ENCODE measurements around the gene NDUFB5.
A peak's percentile ranks its signal among the peaks of the same experiment; 100 is the strongest.

The NDUFB5 gene

DNA sequence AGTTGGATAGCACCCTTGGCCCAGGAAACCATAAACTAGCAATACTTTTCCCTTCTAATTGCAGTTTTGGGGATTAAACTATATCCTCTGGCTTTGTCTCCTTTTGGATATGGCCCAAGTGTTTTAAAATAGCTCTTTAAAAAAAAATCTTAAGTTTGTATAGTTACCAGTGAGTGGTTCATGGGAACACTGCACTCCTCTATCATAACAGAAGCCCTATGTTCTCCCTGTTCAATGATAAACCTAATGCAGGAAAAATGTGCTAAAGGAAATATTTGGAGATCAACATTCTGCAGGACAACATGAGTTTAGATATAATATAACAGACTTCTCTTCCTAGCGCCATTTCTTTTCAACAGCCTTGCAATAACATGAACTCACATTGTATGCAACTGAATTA, 13.3 kb upstream of the NDUFB5 start:
- no peaks in the 10 kb centered on the region for H3K4me1 ChIP-seq (ENCODE audit: control insufficient read depth in 1 of 2, insufficient read depth in 2 of 2, low read length in 2 of 2)
- no peak overlapping the region for H3K9ac ChIP-seq (ENCODE audit: low read depth in 1 of 2, low read length in 2 of 2)
- H3K9me3 ChIP-seq (ENCODE audit: control insufficient read depth in 1 of 2, low read length in 2 of 2) = no peaks in the 10 kb centered on the region
- peaks cover 41 to 93% of the 10 kb centered on the region in 2 donors for H3K36me3 ChIP-seq (ENCODE audit: control insufficient read depth in 1 of 2, insufficient read depth in 2 of 2, low read length in 2 of 2)
- H3K27ac ChIP-seq (ENCODE audit: low read depth, low read length) = no peak overlapping the region
- H3K4me3 ChIP-seq (ENCODE audit: low read depth in 1 of 2, low read length in 2 of 2) = no peak overlapping the region
- no peaks in the 10 kb centered on the region for H3K27me3 ChIP-seq (ENCODE audit: control insufficient read depth in 1 of 2, insufficient read depth in 2 of 2, low read length in 2 of 2)

DNA sequence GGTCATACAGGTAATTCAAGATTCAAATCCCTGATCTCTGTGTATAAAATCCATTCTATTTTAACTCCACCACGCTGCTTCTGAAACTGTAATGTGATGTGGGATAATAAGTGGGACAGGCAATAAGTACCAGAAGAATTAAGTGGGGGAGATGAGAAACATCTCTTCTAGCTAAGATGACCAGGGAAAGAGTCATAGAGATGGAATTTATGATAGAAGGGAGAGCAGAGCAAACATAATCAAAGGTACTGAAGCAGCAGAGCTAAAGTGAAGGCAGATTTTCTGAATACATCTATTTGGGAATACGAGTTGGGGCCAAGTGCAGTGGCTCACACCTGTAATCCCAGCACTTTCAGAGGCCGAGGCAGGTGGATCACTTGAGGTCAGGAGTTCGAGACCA, 5.1 kb upstream of the NDUFB5 start:
- Histone ChIP-seq H3K4me1 (ENCODE audit: control insufficient read depth in 1 of 2, insufficient read depth in 2 of 2, low read length in 2 of 2) (peaks cover 5 to 11% of the 10 kb centered on the region in 2 donors), H3K27me3 (ENCODE audit: control insufficient read depth in 1 of 2, insufficient read depth in 2 of 2, low read length in 2 of 2) (no peaks in the 10 kb centered on the region), H3K27ac (ENCODE audit: low read depth, low read length) (no peak overlapping the region), H3K9me3 (ENCODE audit: control insufficient read depth in 1 of 2, low read length in 2 of 2) (no peaks in the 10 kb centered on the region), H3K4me3 (ENCODE audit: low read depth in 1 of 2, low read length in 2 of 2) (no peak overlapping the region), H3K36me3 (ENCODE audit: control insufficient read depth in 1 of 2, insufficient read depth in 2 of 2, low read length in 2 of 2) (peaks cover 16 to 67% of the 10 kb centered on the region in 2 donors), H3K9ac (ENCODE audit: low read depth in 1 of 2, low read length in 2 of 2) (no peak overlapping the region)

DNA sequence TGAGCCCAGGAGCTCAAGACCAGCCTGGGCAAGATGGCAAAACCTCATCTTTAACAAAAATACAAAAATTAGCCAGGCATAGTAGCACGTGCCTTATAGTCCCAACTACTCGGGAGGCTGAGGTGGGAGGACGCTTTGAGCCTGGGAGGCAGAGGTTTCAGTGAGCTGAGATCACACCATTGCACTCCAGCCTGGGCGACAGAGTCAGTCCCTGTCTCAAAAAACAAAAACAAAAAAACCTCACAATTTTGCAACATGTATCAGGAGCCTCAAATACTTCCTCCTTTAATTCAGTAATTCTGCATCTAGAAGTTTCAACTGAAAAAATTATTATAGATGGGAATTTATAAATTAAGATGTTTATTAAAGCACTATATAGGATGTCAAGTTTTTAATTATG, 1.3 kb upstream of the NDUFB5 start:
- Histone ChIP-seq H3K9ac (ENCODE audit: low read depth in 1 of 2, low read length in 2 of 2) (no peak overlapping the region), H3K27me3 (ENCODE audit: control insufficient read depth in 1 of 2, insufficient read depth in 2 of 2, low read length in 2 of 2) (no peaks in the 10 kb centered on the region), H3K4me1 (ENCODE audit: control insufficient read depth in 1 of 2, insufficient read depth in 2 of 2, low read length in 2 of 2) (peaks cover 19 to 20% of the 10 kb centered on the region in 2 donors), H3K27ac (ENCODE audit: low read depth, low read length) (no peak overlapping the region), H3K9me3 (ENCODE audit: control insufficient read depth in 1 of 2, low read length in 2 of 2) (no peaks in the 10 kb centered on the region), H3K4me3 (ENCODE audit: low read depth in 1 of 2, low read length in 2 of 2) (peak overlapping the region; percentile 98 to 99), H3K36me3 (ENCODE audit: control insufficient read depth in 1 of 2, insufficient read depth in 2 of 2, low read length in 2 of 2) (peaks cover 4 to 42% of the 10 kb centered on the region in 2 donors)

DNA sequence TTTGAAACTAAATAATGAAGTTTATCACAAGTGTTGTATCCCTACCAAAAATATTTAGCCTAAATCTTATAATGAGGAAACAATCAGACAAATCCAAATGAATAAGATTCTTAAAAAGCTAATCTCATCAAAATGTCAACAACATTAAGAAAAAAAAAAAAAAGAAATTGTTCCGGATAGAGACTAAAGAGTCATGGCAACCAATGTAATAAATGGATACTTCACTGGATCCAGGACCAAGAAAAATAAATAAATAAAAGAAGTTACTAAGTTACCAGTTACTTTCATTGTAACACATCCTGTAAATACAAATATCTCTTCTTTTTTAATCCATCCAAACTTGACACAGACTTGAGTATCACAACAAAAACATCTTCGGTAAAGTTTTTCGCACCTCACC, 763 bp upstream of the NDUFB5 start:
- Histone ChIP-seq H3K4me1 (ENCODE audit: control insufficient read depth in 1 of 2, insufficient read depth in 2 of 2, low read length in 2 of 2) (peaks cover 19 to 20% of the 10 kb centered on the region in 2 donors), H3K9ac (ENCODE audit: low read depth in 1 of 2, low read length in 2 of 2) (peak overlapping the region; percentile 94 to 98), H3K9me3 (ENCODE audit: control insufficient read depth in 1 of 2, low read length in 2 of 2) (no peaks in the 10 kb centered on the region), H3K36me3 (ENCODE audit: control insufficient read depth in 1 of 2, insufficient read depth in 2 of 2, low read length in 2 of 2) (peaks cover 4 to 37% of the 10 kb centered on the region in 2 donors), H3K27me3 (ENCODE audit: control insufficient read depth in 1 of 2, insufficient read depth in 2 of 2, low read length in 2 of 2) (no peaks in the 10 kb centered on the region), H3K4me3 (ENCODE audit: low read depth in 1 of 2, low read length in 2 of 2) (peak overlapping the region; percentile 98 to 99), H3K27ac (ENCODE audit: low read depth, low read length) (peak overlapping the region; percentile 55)

DNA sequence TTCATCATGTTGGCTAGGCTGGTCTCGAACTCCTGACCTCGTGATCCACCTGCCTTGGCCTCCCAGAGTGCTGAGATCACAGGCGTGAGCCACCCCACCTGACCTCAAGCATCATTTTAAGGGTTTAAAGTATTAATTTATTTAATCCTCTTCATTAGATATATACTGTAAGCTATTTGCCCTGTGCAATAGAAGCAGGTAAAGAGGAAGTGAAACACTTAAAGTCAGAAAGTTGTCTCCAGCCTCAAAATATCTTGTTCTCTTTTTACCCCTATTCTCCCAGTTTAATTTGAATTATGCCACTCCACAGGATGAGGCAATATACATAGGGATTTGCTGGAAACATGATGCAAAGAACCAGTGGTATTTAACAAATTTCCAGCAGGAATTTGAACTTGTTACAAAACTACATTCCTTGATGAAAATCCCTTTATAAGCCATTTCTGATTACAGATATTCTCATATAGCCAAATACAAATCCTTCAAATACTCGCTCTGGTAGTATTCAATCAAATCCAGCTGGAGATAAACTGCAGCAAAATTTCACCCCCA, 2.0 kb downstream of the NDUFB5 start:
- Histone ChIP-seq H3K4me1 (ENCODE audit: control insufficient read depth in 1 of 2, insufficient read depth in 2 of 2, low read length in 2 of 2) (peaks cover 20 to 26% of the 10 kb centered on the region in 2 donors), H3K27me3 (ENCODE audit: control insufficient read depth in 1 of 2, insufficient read depth in 2 of 2, low read length in 2 of 2) (no peaks in the 10 kb centered on the region), H3K4me3 (ENCODE audit: low read depth in 1 of 2, low read length in 2 of 2) (no peak overlapping the region), H3K9ac (ENCODE audit: low read depth in 1 of 2, low read length in 2 of 2) (no peak overlapping the region), H3K9me3 (ENCODE audit: control insufficient read depth in 1 of 2, low read length in 2 of 2) (no peaks in the 10 kb centered on the region), H3K36me3 (ENCODE audit: control insufficient read depth in 1 of 2, insufficient read depth in 2 of 2, low read length in 2 of 2) (peaks cover 0 to 15% of the 10 kb centered on the region in 2 donors), H3K27ac (ENCODE audit: low read depth, low read length) (no peak overlapping the region)

DNA sequence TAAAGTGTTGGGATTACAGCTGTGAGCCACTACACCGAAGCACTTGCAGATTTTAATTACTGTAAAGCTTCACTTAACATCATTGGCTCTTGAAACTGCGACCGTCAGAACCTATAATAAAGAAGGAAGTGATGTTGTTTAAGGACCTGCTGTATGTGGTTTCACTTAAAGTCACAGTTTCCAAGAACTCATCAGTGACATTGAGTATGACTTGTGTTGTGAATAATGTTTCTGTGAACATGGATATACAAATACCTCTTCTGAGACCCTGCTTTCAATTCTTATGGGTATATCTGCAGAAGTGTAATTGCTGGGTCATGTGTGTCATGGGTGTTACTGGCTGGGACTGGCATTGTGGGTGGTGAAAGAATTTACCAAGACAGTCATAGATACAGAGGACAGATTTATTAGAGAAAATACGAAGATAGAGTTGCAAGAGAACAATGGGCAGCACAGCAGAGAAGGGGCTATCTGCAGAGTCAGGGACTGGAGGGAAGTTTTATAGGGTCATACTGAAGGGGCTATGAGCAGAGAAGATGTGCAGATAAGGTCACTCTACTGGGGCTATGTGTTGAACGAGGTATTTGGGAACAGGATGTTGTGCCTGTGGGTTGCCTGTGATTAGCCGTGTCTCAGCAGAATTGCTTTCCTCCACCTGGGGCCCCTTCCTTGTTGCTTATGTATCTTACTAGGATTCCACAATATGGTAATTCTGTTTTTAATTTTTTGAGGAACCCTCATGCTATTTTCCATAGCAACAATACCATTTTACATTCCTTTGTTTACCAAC, 4.5 kb downstream of the NDUFB5 start:
- no peaks in the 10 kb centered on the region for H3K9me3 ChIP-seq (ENCODE audit: control insufficient read depth in 1 of 2, low read length in 2 of 2)
- no peak overlapping the region for H3K9ac ChIP-seq (ENCODE audit: low read depth in 1 of 2, low read length in 2 of 2)
- H3K4me1 ChIP-seq (ENCODE audit: control insufficient read depth in 1 of 2, insufficient read depth in 2 of 2, low read length in 2 of 2) = peaks cover 15 to 16% of the 10 kb centered on the region in 2 donors
- no peaks in the 10 kb centered on the region for H3K27me3 ChIP-seq (ENCODE audit: control insufficient read depth in 1 of 2, insufficient read depth in 2 of 2, low read length in 2 of 2)
- H3K27ac ChIP-seq (ENCODE audit: low read depth, low read length) = peak overlapping the region; percentile 22
- H3K4me3 ChIP-seq (ENCODE audit: low read depth in 1 of 2, low read length in 2 of 2) = no peak overlapping the region
- peaks cover 0 to 15% of the 10 kb centered on the region in 2 donors for H3K36me3 ChIP-seq (ENCODE audit: control insufficient read depth in 1 of 2, insufficient read depth in 2 of 2, low read length in 2 of 2)

DNA sequence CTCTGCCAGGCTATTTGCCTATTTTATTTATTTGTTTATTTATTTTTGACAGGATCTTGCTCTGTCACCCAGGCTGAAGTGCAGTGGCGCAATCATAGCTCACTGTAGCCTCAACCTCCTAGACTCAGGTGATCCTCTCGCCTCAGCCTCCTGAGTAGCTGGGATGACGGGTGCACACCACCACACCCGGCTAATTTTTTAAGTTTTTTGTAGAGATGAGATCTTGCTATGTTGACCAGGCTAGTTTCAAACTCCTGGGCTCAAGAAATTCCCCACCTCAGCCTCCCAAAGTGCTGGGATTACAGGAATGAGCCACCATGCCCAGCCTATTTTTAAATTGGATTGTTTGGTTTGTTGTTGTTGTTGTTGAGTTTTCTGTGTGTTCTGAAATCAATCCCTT, 5.5 kb downstream of the NDUFB5 start:
- no peak overlapping the region for H3K4me3 ChIP-seq (ENCODE audit: low read depth in 1 of 2, low read length in 2 of 2)
- H3K4me1 ChIP-seq (ENCODE audit: control insufficient read depth in 1 of 2, insufficient read depth in 2 of 2, low read length in 2 of 2) = peaks cover 15 to 16% of the 10 kb centered on the region in 2 donors
- peaks cover 0 to 22% of the 10 kb centered on the region in 2 donors for H3K36me3 ChIP-seq (ENCODE audit: control insufficient read depth in 1 of 2, insufficient read depth in 2 of 2, low read length in 2 of 2)
- no peaks in the 10 kb centered on the region for H3K9me3 ChIP-seq (ENCODE audit: control insufficient read depth in 1 of 2, low read length in 2 of 2)
- no peak overlapping the region for H3K27ac ChIP-seq (ENCODE audit: low read depth, low read length)
- H3K27me3 ChIP-seq (ENCODE audit: control insufficient read depth in 1 of 2, insufficient read depth in 2 of 2, low read length in 2 of 2) = no peaks in the 10 kb centered on the region
- H3K9ac ChIP-seq (ENCODE audit: low read depth in 1 of 2, low read length in 2 of 2) = no peak overlapping the region

DNA sequence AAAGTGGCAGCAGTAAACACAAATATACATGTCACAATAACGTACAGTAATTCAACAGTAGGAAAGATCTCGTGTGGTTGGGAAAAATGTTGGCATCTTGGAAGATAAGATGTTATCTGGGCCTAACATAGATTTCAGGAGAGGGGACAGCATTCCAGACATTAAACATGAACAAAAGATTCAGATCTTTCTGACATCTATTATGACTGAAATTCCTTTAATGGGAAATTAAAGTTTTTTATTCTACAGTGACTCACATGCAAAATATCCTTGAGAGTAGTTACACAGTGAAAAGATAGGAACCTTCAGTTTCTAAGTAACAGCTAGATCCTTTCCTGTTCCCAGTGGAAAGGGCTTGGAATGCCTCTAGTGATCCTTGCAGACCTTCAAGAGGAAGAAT, 9.2 kb downstream of the NDUFB5 start:
- no peak overlapping the region for H3K27ac ChIP-seq (ENCODE audit: low read depth, low read length)
- H3K9ac ChIP-seq (ENCODE audit: low read depth in 1 of 2, low read length in 2 of 2) = no peak overlapping the region
- H3K4me3 ChIP-seq (ENCODE audit: low read depth in 1 of 2, low read length in 2 of 2) = no peak overlapping the region
- H3K4me1 ChIP-seq (ENCODE audit: control insufficient read depth in 1 of 2, insufficient read depth in 2 of 2, low read length in 2 of 2) = peaks cover 0 to 7% of the 10 kb centered on the region in 2 donors
- peaks cover 19 to 32% of the 10 kb centered on the region in 2 donors for H3K36me3 ChIP-seq (ENCODE audit: control insufficient read depth in 1 of 2, insufficient read depth in 2 of 2, low read length in 2 of 2)
- H3K9me3 ChIP-seq (ENCODE audit: control insufficient read depth in 1 of 2, low read length in 2 of 2) = no peaks in the 10 kb centered on the region
- no peaks in the 10 kb centered on the region for H3K27me3 ChIP-seq (ENCODE audit: control insufficient read depth in 1 of 2, insufficient read depth in 2 of 2, low read length in 2 of 2)

DNA sequence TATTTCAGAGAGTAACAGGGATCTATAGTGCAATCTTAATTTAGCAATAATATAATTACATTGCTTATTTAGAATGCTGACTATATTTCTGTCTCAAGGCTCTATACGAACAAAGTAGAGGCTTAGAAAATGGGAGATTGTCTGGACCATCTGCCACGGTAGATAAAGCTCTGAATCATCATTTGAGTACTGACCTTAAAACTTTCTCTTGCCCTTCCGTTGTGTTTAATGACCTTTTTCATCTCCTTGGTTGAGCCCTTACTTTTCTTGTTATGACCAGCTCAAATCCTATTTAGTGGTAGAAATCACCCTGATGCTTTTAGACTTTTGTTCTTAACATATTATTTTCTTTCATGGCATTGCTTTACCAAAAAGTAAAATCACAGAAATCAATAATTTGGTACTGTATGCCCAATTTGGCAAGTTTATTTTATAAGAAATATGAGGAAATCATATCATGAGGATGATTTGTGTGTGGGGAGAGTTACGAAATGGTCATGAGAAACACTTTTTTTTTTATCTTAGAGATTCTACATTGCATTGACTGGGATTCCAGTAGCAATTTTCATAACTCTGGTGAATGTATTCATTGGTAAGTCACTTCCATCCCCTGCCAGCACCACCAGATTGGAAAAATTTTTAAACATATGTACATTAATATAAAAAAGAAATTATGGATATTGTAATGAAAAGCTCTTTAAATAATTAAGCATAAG, 11.0 kb downstream of the NDUFB5 start:
- Histone ChIP-seq H3K4me1 (ENCODE audit: control insufficient read depth in 1 of 2, insufficient read depth in 2 of 2, low read length in 2 of 2) (no peaks in the 10 kb centered on the region), H3K36me3 (ENCODE audit: control insufficient read depth in 1 of 2, insufficient read depth in 2 of 2, low read length in 2 of 2) (peaks cover 22 to 32% of the 10 kb centered on the region in 2 donors), H3K9ac (ENCODE audit: low read depth in 1 of 2, low read length in 2 of 2) (no peak overlapping the region), H3K27me3 (ENCODE audit: control insufficient read depth in 1 of 2, insufficient read depth in 2 of 2, low read length in 2 of 2) (no peaks in the 10 kb centered on the region), H3K9me3 (ENCODE audit: control insufficient read depth in 1 of 2, low read length in 2 of 2) (no peaks in the 10 kb centered on the region), H3K4me3 (ENCODE audit: low read depth in 1 of 2, low read length in 2 of 2) (no peak overlapping the region), H3K27ac (ENCODE audit: low read depth, low read length) (no peak overlapping the region)

DNA sequence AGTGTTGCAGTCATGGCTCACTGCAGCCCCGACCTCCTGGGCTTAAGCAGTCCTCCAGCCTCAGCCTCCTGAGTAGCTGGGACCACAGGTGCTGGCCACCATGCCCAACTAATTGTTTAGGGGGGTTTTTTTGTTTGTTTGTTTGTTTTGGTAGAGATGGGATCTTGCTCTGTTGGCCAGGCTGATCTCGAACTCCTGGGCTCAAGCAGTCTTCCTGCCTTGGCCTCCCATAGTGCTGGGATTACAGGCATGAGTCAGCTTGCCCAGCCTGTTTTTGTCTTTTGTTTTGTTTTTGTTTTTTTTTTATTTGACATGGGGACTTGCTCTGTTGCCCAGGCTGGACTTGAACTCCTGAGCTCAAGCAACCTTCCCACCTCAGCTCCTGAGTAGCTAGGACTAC, 17.4 kb downstream of the NDUFB5 start:
- no peak overlapping the region for H3K27ac ChIP-seq (ENCODE audit: low read depth, low read length)
- H3K9me3 ChIP-seq (ENCODE audit: control insufficient read depth in 1 of 2, low read length in 2 of 2) = no peaks in the 10 kb centered on the region
- no peak overlapping the region for H3K9ac ChIP-seq (ENCODE audit: low read depth in 1 of 2, low read length in 2 of 2)
- H3K4me3 ChIP-seq (ENCODE audit: low read depth in 1 of 2, low read length in 2 of 2) = no peak overlapping the region
- H3K27me3 ChIP-seq (ENCODE audit: control insufficient read depth in 1 of 2, insufficient read depth in 2 of 2, low read length in 2 of 2) = no peaks in the 10 kb centered on the region
- no peaks in the 10 kb centered on the region for H3K4me1 ChIP-seq (ENCODE audit: control insufficient read depth in 1 of 2, insufficient read depth in 2 of 2, low read length in 2 of 2)
- H3K36me3 ChIP-seq (ENCODE audit: control insufficient read depth in 1 of 2, insufficient read depth in 2 of 2, low read length in 2 of 2) = peaks cover 42 to 61% of the 10 kb centered on the region in 2 donors
